ENCODE results near the gene CDC42. TPM values are rescaled to one million over a fixed set of nuclear protein-coding genes. Genes with fewer than 3 reads are reported as not detected.
A peak's percentile ranks its signal among the peaks of the same experiment; 100 is the strongest.

The CDC42 gene
- total RNA-seq, 1 donor: 432 TPM

GRCh38 chr1:22043198-22043769 lies 9.2 kb upstream of the CDC42 start:
- no peak for DNase-seq (ENCODE audit: insufficient read length, low spot score, missing footprints)
- Histone ChIP-seq H2AFZ (ENCODE audit: low read length) (no peak overlapping the region), H3K4me1 (ENCODE audit: insufficient read depth, low read length) (peaks cover 15% of the 10 kb centered on the region), H3K79me2 (ENCODE audit: insufficient read depth, low read length) (no peaks in the 10 kb centered on the region), H3K36me3 (ENCODE audit: insufficient read depth, low read length) (no peaks in the 10 kb centered on the region), H3K9me3 (ENCODE audit: low read depth, low read length) (peaks cover 2% of the 10 kb centered on the region), H4K20me1 (ENCODE audit: insufficient read depth, low read length) (no peaks in the 10 kb centered on the region), H3K27me3 (ENCODE audit: insufficient read depth, low read length) (no peaks in the 10 kb centered on the region), H3K4me2 (ENCODE audit: insufficient read depth, low read length) (no peak overlapping the region), H3K27ac (ENCODE audit: low read depth, low read length) (no peak overlapping the region), H3K4me3 (ENCODE audit: insufficient read depth, low read length) (no peak overlapping the region)
- TF ChIP-seq, protein P1, sequence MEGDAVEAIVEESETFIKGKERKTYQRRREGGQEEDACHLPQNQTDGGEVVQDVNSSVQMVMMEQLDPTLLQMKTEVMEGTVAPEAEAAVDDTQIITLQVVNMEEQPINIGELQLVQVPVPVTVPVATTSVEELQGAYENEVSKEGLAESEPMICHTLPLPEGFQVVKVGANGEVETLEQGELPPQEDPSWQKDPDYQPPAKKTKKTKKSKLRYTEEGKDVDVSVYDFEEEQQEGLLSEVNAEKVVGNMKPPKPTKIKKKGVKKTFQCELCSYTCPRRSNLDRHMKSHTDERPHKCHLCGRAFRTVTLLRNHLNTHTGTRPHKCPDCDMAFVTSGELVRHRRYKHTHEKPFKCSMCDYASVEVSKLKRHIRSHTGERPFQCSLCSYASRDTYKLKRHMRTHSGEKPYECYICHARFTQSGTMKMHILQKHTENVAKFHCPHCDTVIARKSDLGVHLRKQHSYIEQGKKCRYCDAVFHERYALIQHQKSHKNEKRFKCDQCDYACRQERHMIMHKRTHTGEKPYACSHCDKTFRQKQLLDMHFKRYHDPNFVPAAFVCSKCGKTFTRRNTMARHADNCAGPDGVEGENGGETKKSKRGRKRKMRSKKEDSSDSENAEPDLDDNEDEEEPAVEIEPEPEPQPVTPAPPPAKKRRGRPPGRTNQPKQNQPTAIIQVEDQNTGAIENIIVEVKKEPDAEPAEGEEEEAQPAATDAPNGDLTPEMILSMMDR (IDR thresholded peaks at IDR 0.05; ENCODE audit: extremely low read depth, low read depth, low read length): no peak

DNA sequence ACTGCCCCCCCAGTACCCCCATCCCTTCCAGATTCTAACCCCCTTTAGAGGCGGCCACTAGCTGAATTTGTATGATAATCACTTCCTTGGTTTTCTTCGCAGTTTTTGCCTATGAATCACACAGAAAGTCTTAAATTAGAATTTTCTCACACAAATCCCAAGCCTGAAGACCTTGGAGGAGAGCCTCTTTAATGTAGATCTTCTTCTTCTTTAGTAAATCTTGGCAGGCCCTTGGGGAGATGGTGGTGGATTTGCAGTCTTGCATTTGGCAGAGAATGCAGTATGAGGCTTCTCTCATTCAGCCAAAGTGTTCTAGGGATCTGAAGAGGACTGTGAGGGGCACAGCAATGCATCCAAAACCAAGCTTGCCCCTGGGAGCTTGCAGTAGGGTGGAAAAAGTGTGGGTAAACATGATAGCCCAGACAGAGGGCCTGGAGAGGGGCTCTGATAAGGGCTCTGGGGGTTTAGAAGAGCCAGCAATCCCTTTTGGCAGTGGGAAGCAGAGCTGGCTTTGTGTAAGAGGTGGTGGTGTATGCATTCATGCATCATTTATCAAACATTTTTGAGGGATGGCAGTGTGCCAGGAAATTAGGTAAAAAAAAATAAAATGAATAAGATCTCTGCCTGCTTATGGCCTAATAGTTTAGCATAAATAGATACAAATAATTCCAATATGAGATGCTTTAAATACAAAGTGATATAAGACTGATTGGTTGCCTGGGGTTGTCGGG lies 7.7 kb upstream of the CDC42 start:
- no peak for DNase-seq (ENCODE audit: insufficient read length, low spot score, missing footprints)
- Histone ChIP-seq H3K4me3 (ENCODE audit: insufficient read depth, low read length) (no peak overlapping the region), H3K79me2 (ENCODE audit: insufficient read depth, low read length) (no peaks in the 10 kb centered on the region), H3K9me3 (ENCODE audit: low read depth, low read length) (peaks cover 2% of the 10 kb centered on the region), H4K20me1 (ENCODE audit: insufficient read depth, low read length) (no peaks in the 10 kb centered on the region), H3K4me1 (ENCODE audit: insufficient read depth, low read length) (peaks cover 20% of the 10 kb centered on the region), H3K27ac (ENCODE audit: low read depth, low read length) (peak overlapping the region; percentile 73), H2AFZ (ENCODE audit: low read length) (no peak overlapping the region), H3K4me2 (ENCODE audit: insufficient read depth, low read length) (peak overlapping the region; percentile 38), H3K27me3 (ENCODE audit: insufficient read depth, low read length) (no peaks in the 10 kb centered on the region), H3K36me3 (ENCODE audit: insufficient read depth, low read length) (no peaks in the 10 kb centered on the region)
- TF ChIP-seq, protein P1 (IDR thresholded peaks at IDR 0.05; ENCODE audit: extremely low read depth, low read depth, low read length): no peak

GRCh38 chr1:22045604-22046228 lies 6.8 kb upstream of the CDC42 start:
- Histone ChIP-seq H3K4me2 (ENCODE audit: insufficient read depth, low read length) (no peak overlapping the region), H3K36me3 (ENCODE audit: insufficient read depth, low read length) (no peaks in the 10 kb centered on the region), H3K27ac (ENCODE audit: low read depth, low read length) (peak overlapping the region; percentile 73), H4K20me1 (ENCODE audit: insufficient read depth, low read length) (no peaks in the 10 kb centered on the region), H3K27me3 (ENCODE audit: insufficient read depth, low read length) (no peaks in the 10 kb centered on the region), H3K9me3 (ENCODE audit: low read depth, low read length) (peaks cover 2% of the 10 kb centered on the region), H2AFZ (ENCODE audit: low read length) (no peak overlapping the region), H3K79me2 (ENCODE audit: insufficient read depth, low read length) (no peaks in the 10 kb centered on the region), H3K4me1 (ENCODE audit: insufficient read depth, low read length) (peaks cover 20% of the 10 kb centered on the region), H3K4me3 (ENCODE audit: insufficient read depth, low read length) (no peak overlapping the region)
- TF ChIP-seq, protein P1 (IDR thresholded peaks at IDR 0.05; ENCODE audit: extremely low read depth, low read depth, low read length): no peak
- no peak for DNase-seq (ENCODE audit: insufficient read length, low spot score, missing footprints)
